Measurements from ENCODE around the gene UNC5B. TPM values are rescaled to one million over a fixed set of nuclear protein-coding genes. Genes with fewer than 3 reads are reported as not detected.

Gene UNC5B
- total RNA-seq, 4 donors from 2014 or later: 3.4 to 5.2 (median 3.9) TPM

GRCh38 chr10:71206911-71207310, 5.5 kb upstream of the UNC5B start:
- DNase-seq (ENCODE audit: low spot score) (no peak), ATAC-seq (ENCODE audit: low FRiP score) (no peak)
- TF ChIP-seq, protein P1, sequence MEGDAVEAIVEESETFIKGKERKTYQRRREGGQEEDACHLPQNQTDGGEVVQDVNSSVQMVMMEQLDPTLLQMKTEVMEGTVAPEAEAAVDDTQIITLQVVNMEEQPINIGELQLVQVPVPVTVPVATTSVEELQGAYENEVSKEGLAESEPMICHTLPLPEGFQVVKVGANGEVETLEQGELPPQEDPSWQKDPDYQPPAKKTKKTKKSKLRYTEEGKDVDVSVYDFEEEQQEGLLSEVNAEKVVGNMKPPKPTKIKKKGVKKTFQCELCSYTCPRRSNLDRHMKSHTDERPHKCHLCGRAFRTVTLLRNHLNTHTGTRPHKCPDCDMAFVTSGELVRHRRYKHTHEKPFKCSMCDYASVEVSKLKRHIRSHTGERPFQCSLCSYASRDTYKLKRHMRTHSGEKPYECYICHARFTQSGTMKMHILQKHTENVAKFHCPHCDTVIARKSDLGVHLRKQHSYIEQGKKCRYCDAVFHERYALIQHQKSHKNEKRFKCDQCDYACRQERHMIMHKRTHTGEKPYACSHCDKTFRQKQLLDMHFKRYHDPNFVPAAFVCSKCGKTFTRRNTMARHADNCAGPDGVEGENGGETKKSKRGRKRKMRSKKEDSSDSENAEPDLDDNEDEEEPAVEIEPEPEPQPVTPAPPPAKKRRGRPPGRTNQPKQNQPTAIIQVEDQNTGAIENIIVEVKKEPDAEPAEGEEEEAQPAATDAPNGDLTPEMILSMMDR (IDR thresholded peaks at IDR 0.05): no peak

DNA sequence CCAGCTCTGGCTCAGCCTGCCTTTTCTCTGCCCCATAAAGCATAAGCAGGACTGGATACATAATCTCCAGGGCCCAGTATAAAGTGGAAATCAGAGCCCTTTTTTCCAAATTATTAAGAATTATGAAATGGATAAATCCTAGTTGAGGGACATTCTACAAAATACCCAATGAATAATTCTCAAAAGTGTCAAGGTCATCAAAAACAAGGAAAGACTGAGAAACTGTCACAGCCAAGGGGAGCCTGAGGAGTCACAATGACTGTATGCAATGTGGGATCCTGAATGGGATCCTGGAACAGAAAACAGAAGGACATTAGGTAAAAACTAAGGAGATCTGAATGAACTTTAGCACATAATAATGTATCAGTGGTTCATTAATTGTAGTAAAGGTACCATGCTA, 4.8 kb upstream of the UNC5B start:
- TF ChIP-seq, protein P1 (IDR thresholded peaks at IDR 0.05): no peak
- ATAC-seq (ENCODE audit: low FRiP score) (no peak), DNase-seq (ENCODE audit: low spot score) (no peak)

DNA sequence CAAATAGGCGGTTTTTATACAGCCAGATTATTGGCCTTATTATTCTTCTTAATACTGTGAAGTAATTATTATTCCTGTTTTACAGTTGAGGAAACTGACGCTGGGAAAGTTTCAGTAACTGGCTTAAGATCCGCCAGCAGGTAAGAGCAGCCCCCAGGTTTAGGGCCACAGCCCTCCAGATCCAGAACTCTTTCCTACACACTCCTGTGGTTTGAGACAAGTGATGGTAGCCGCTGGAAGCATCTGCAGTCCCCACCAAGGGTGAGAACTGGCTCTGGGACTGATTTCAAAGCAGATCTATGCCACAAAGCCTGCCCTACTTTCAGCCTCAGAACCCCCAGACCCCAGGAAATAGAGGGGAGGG, 3.0 kb upstream of the UNC5B start:
- TF ChIP-seq, protein P1 (IDR thresholded peaks at IDR 0.05): no peak
- DNase-seq (ENCODE audit: low spot score) (no peak), ATAC-seq (ENCODE audit: low FRiP score) (no peak)

DNA sequence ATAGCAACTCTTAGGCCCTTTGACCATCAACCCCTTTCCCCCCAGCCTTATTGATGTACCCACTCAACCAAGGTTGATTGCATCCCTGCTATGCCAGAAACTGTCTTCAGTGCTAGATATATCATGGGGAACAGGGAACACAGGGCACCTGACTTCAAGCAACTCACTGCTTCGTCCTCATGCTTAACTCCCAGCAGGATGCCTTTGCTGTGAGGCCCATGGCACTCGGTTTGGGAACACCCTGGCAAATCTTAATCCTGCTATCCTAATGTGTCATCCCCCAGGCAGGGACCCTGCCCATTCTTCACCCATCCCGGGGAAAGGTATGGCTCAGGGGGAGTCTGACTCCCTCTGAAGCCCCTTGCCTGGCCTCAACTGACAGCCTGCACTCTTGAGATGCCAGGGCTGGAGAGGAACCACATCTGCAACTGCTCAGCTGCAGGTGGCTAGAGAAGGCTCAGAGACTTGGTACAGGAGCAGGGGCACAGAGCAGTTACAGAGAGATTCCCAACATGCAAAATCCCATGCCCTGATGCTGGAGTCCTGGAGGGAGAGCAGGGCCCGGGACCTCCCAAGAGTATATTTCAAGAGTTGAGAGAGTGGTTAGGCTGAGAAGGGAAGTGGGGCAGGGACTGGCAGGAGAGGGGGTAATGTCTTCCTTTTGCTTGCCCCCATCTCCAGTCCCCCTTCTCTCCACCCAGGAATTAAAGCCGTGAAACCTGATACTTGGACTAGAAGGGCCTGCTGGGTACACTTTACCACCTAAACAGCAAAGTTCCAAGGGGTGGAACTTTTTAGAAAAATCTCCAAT, 2.4 kb upstream of the UNC5B start:
- DNase-seq (ENCODE audit: low spot score) (no peak), ATAC-seq (ENCODE audit: low FRiP score) (no peak)
- TF ChIP-seq, protein P1 (IDR thresholded peaks at IDR 0.05): no peak

DNA sequence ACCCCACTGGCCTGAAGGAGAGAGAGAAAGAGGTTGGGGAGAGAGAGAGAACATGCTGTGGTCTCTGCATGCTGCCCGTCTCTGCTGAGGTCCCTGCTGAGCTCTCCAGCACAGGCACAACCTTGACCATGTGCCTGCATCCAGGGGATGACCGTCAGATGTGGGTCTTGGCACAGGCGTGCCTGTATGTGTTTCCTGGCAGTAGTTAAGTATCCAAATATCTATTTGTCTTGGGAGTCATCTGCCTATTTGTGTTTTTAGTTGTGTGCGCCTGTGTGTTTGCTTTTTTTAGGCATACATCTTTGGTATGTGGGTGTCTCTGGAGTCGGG, 1.9 kb upstream of the UNC5B start:
- DNase-seq (ENCODE audit: low spot score): no peak
- TF ChIP-seq, protein P1 (IDR thresholded peaks at IDR 0.05): no peak
- ATAC-seq (ENCODE audit: low FRiP score): no peak

DNA sequence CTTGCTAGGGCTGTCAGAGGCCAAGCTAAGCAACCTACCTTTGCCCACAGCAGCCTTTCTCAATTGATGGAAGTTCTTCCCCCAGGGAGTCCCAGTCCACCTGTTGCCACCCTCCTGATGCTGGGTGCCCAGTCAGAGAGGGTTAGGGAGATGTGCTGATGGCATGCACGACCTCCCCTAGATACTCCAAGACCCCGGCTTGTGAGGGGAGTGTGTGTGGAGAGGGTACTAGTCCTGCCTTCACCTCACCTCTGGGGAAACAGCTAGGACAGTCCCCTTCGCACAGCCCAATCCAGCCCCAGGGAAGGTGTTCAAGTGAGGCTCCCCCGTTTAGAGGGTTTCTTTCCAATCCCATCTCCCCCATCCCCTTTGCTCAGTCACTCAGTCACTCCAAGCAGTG, 1.3 kb upstream of the UNC5B start:
- DNase-seq (ENCODE audit: low spot score) (no peak), ATAC-seq (ENCODE audit: low FRiP score) (no peak)

More for the DNA sequence above, 1.3 kb upstream of the UNC5B start:
- TF ChIP-seq, protein P1 (IDR thresholded peaks at IDR 0.05): no peak

Measured in omental fat pad (tissue), 4 donors.